MV-4-11 (cell line): ENCODE data around the gene TTI1.

ENCODE experiments used
- DNase-seq: peaks from one replicate; lab custom pipeline; 2025; lab: John Stamatoyannopoulos, UW

Gene TTI1

GRCh38 chr20:38033330-38034107 is at the start of gene TTI1, which contains the start of gene RPRD1B:
Gene TTI1 (minus strand): TSS chr20:38033456. CDS start chr20:38013816, 19,640 bp downstream.
Gene RPRD1B (plus strand): TSS chr20:38033746. CDS start chr20:38033948, 202 bp downstream.
- DNase-seq = peak; percentile 83

- DNase-seq = no peak
Observed at GRCh38 chr20:38082894-38083293, 49.6 kb upstream of the TTI1 start.

- DNase-seq = no peak
Observed at GRCh38 chr20:38081575-38081974, 48.3 kb upstream of the TTI1 start.

GRCh38 chr20:38079353-38079752 is 46.1 kb upstream of the TTI1 start:
- DNase-seq = no peak

- no peak for DNase-seq
Observed at GRCh38 chr20:38078084-38078483, 44.8 kb upstream of the TTI1 start.

GRCh38 chr20:38076548-38076947 is 43.3 kb upstream of the TTI1 start:
- no peak for DNase-seq

- DNase-seq = no peak
Observed at GRCh38 chr20:38075161-38075998, 42.1 kb upstream of the TTI1 start.

- DNase-seq = no peak
Observed at GRCh38 chr20:38073307-38074071, 40.2 kb upstream of the TTI1 start.

- DNase-seq = no peak
Observed at GRCh38 chr20:38072898-38073297, 39.6 kb upstream of the TTI1 start.

GRCh38 chr20:38067717-38068365 is 34.6 kb upstream of the TTI1 start:
- no peak for DNase-seq

GRCh38 chr20:38066969-38067716 is 33.9 kb upstream of the TTI1 start:
- DNase-seq = no peak

- no peak for DNase-seq
Observed at GRCh38 chr20:38065764-38066375, 32.6 kb upstream of the TTI1 start.

GRCh38 chr20:38063911-38064530 is 30.8 kb upstream of the TTI1 start:
- no peak for DNase-seq

GRCh38 chr20:38062890-38063289 is 29.6 kb upstream of the TTI1 start:
- DNase-seq = no peak

GRCh38 chr20:38061109-38061508 is 27.9 kb upstream of the TTI1 start:
- DNase-seq = no peak

GRCh38 chr20:38060536-38060935 is 27.3 kb upstream of the TTI1 start:
- DNase-seq = no peak

- no peak for DNase-seq
Observed at GRCh38 chr20:38059832-38060231, 26.6 kb upstream of the TTI1 start.

GRCh38 chr20:38057351-38057972 is 24.2 kb upstream of the TTI1 start:
- peak; percentile 63 for DNase-seq

- no peak for DNase-seq
Observed at GRCh38 chr20:38055848-38056247, 22.6 kb upstream of the TTI1 start.

GRCh38 chr20:38055294-38055693 is 22.0 kb upstream of the TTI1 start:
- DNase-seq = no peak
